GM12801 (cell line): ENCODE data around the gene UNC5B.

Source experiments
- TF ChIP-seq, protein P1 (sequence below): IDR thresholded peaks from one replicate; pipeline ENCODE4 v1.5.1; 2011; ENCODE audit warnings: control low read depth; ENCODE audit not compliant: insufficient read length; ENCODE audit errors: extremely low read depth

UNC5B gene

DNA sequence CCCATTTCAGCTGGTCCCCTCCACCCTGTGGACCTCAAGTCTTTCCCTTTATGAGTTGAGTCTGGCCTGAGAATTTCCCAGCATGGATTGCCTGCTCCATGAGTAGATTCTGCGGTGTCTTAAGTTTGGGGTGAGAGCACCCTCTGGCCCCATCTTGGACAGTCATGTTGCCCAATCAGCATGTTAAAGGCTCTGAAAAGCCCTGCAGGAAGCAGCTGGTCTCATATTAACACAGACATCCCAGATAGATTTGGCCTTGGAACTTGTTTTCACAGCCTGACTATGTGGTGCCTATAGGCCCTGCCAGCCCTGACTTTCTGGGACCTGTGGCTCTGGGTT, 91.2 kb downstream of the UNC5B start:
- TF ChIP-seq, protein P1, sequence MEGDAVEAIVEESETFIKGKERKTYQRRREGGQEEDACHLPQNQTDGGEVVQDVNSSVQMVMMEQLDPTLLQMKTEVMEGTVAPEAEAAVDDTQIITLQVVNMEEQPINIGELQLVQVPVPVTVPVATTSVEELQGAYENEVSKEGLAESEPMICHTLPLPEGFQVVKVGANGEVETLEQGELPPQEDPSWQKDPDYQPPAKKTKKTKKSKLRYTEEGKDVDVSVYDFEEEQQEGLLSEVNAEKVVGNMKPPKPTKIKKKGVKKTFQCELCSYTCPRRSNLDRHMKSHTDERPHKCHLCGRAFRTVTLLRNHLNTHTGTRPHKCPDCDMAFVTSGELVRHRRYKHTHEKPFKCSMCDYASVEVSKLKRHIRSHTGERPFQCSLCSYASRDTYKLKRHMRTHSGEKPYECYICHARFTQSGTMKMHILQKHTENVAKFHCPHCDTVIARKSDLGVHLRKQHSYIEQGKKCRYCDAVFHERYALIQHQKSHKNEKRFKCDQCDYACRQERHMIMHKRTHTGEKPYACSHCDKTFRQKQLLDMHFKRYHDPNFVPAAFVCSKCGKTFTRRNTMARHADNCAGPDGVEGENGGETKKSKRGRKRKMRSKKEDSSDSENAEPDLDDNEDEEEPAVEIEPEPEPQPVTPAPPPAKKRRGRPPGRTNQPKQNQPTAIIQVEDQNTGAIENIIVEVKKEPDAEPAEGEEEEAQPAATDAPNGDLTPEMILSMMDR: no peak

DNA sequence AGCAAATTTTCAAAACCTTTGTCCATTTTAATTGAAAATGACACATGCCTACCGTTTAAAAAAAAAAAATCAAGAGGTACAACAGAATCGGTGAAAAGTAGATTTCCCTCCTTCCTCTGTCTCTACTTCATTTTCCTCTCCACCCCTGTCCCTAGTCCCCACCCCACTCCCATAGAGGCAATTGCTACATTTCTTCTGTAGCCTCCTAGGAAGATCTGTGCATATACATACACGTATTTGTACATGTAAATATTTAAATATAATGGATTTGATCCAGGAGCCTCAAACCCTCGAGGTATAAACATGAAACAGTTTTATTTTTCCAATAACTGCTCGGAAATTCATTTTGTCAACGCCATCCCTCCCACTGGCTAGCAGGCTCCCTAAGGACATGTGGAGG, 92.5 kb downstream of the UNC5B start:
- TF ChIP-seq, protein P1: no peak

DNA sequence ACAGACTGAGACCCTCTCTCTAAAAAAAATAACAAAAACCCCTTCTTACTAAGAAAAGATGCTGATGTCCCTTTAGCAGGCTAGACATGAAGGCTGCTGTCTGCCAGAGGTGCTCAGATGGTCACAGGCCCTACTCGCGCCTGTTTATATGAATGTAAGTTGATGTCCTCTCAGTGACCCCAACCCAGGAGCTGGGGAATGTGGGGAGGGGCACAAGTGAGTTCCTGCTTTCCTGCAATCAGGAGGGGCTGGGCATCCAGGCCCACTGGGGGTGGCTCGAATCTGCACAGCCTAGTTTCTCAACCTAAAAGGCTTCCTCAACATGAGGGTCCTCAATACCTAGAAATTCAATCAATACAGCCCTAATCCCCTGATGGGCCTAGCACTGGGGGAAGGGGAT, 94.6 kb downstream of the UNC5B start:
- TF ChIP-seq, protein P1: no peak

DNA sequence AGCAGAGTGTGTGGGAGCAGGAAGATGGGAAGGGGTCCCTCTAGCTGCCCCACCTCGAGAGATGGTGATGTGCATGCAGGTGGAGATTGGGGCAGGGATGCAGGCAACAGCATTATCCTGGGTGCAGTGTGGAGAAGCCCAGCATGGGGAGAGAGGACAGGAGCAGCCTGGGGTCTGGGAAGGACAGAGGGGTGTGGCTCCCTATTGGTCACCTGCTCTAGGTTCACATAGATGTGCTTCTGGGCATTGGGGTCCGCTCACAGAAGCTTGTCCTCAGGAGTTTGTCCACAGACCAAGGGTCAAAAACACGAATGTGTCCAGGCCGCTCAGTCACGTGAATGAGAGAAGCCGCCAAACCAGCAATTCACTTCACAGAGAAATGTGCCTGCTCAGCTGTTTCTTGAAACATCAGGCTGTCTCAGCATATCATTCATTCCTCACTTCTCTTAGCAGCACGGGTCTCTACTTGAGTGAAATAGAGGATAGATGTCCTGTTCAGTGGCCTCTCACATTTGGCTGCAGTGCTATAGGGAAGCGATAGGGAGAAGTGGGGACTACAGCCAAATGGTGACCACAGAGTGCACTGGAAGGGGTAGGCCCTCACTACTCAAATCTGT, 95.2 kb downstream of the UNC5B start:
- TF ChIP-seq, protein P1: no peak

DNA sequence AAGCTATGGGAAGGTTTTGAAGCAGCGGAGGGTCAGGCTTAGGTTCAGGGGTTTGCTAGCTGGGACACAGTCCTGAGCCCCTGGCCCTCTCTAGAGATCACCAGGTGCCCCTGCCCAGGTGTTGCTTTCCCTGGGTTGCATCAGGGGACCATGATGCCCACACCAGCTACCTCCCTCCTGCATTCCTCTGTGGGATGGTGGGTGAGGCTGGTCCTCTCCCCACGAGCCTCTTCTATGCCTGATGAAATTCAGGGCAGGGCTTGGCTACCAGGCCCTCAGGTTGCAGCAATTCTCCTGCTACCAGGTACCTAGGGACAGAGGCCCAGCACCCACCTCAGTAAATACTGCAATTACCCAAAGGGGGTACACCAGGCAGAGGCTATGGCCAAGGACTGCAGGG, 95.9 kb downstream of the UNC5B start:
- TF ChIP-seq, protein P1: no peak

DNA sequence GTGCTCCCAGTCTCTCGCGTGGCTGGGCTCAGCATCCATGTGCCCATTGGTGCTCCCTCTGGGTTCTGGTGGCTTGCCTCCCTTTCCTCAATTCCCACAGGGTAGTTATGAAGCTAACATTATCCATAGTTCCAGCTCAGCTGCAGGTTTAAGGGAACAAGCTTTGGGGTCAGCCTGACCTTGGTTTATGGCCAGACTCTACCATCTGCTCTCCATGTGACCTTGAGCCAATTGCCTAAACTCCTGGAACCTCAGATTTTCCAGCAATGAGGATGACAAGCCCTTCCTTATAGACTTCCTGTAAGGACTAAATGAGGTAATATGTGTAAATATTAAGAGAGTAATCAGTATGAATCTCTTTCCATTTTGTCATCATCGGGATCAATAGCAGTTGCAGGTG, 96.6 kb downstream of the UNC5B start:
- TF ChIP-seq, protein P1: no peak

DNA sequence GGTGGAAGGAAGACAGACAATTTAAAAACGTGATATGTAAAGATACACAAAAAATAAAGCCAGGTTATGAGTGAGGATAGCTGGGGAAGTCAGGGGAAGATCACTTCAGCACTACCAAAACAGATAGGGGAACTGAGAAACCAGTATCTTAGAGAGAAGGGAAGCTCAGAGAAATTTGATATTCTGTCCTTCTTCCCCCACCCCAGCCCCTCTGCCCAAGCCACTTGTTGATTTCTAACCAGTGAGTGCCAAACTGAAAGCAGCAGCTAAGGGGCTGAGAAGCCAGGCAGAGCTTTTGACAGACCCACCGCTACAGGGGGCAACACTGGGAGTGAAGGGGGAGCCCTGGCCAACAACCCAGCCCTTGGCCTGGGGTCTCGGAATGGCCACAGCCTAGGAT, 97.5 kb downstream of the UNC5B start:
- TF ChIP-seq, protein P1: no peak

DNA sequence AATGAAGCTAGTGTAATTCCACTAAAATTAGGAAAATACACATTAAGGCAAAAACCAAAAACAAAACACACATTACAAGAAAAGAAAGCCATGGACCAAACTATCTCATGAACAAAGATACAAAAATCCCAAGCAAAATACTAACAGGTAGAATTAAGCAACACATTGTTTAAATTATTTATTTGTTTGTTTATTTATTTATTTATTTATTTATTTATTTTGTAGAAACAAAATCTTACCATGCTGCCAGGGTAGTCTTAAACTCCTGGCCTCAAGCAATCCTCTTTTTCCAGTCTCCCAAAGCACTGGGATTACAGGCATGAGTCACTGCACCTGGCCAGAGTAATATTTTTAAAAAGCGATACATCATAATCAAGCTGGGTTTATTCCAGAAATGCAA, 99.8 kb downstream of the UNC5B start:
- TF ChIP-seq, protein P1: no peak
